ENCODE measurements around the gene ETS1. TPM values are rescaled to one million over a fixed set of nuclear protein-coding genes. Genes with fewer than 3 reads are reported as not detected.

Gene ETS1
- total RNA-seq, 1 donor from 2014 or later, result 88.0 TPM

- TF ChIP-seq CTCF (IDR thresholded peaks at IDR 0.05), result no peak
- no peak for DNase-seq (ENCODE audit: low spot score in 2 of 2)
- Histone ChIP-seq H3K4me1 (peaks cover 25 to 70% of the 10 kb centered on the region in 2 donors), H3K4me3 (no peak overlapping the region), H3K27me3 (no peaks in the 10 kb centered on the region), H3K9me3 (no peaks in the 10 kb centered on the region), H3K36me3 (no peaks in the 10 kb centered on the region), H3K27ac (peak overlapping the region; percentile 76 to 80)
- intact Hi-C loops (cut with DNase I), result no loop called here
These were observed 84.6 kb downstream of the ETS1 start for GRCh38 chr11:128502726-128503125.

- Histone ChIP-seq H3K4me3 (no peak overlapping the region), H3K27ac (peak overlapping the region; percentile 76 to 80), H3K4me1 (peaks cover 20 to 75% of the 10 kb centered on the region in 2 donors), H3K36me3 (no peaks in the 10 kb centered on the region), H3K27me3 (no peaks in the 10 kb centered on the region), H3K9me3 (no peaks in the 10 kb centered on the region)
- no peak for TF ChIP-seq CTCF (IDR thresholded peaks at IDR 0.05)
- intact Hi-C loops (cut with DNase I), result no loop called here
- DNase-seq (ENCODE audit: low spot score in 2 of 2), result peak in 1 of 2 donors; percentile 78
These were observed 85.5 kb downstream of the ETS1 start for GRCh38 chr11:128501632-128502549.

GRCh38 chr11:128501008-128501407 is 86.3 kb downstream of the ETS1 start:
- Histone ChIP-seq H3K9me3 (no peaks in the 10 kb centered on the region), H3K4me3 (no peak overlapping the region), H3K27ac (peak overlapping the region; percentile 76 to 80), H3K4me1 (peaks cover 14 to 77% of the 10 kb centered on the region in 2 donors), H3K36me3 (no peaks in the 10 kb centered on the region), H3K27me3 (no peaks in the 10 kb centered on the region)
- intact Hi-C loops (cut with DNase I), result no loop called here
- no peak for DNase-seq (ENCODE audit: low spot score in 2 of 2)
- no peak for TF ChIP-seq CTCF (IDR thresholded peaks at IDR 0.05)

GRCh38 chr11:128500493-128500892 is 86.9 kb downstream of the ETS1 start:
- Histone ChIP-seq H3K27me3 (no peaks in the 10 kb centered on the region), H3K4me3 (no peak overlapping the region), H3K9me3 (no peaks in the 10 kb centered on the region), H3K27ac (peak overlapping the region; percentile 76 to 80), H3K36me3 (no peaks in the 10 kb centered on the region), H3K4me1 (peaks cover 14 to 80% of the 10 kb centered on the region in 2 donors)
- DNase-seq (ENCODE audit: low spot score in 2 of 2), result no peak
- TF ChIP-seq CTCF (IDR thresholded peaks at IDR 0.05), result no peak
- intact Hi-C loops (cut with DNase I), result no loop called here

GRCh38 chr11:128499613-128500253 is 87.6 kb downstream of the ETS1 start:
- intact Hi-C loops (cut with DNase I), result no loop called here
- no peak for TF ChIP-seq CTCF (IDR thresholded peaks at IDR 0.05)
- Histone ChIP-seq H3K4me3 (peak overlapping the region in 1 of 2 donors; percentile 38), H3K4me1 (peaks cover 14 to 80% of the 10 kb centered on the region in 2 donors), H3K9me3 (no peaks in the 10 kb centered on the region), H3K36me3 (no peaks in the 10 kb centered on the region), H3K27ac (peak overlapping the region; percentile 76 to 80), H3K27me3 (no peaks in the 10 kb centered on the region)
- no peak for DNase-seq (ENCODE audit: low spot score in 2 of 2)
